Right ventricle myocardium inferior (tissue), 1 donor: ENCODE results near the gene UGT1A8. TPM values are rescaled to one million over a fixed set of nuclear protein-coding genes. Genes with fewer than 3 reads are reported as not detected.
"Not testable (repeated sequence)": the region's sequence is repeated elsewhere in the genome, so short reads cannot be mapped to it uniquely, and the experiment has no call there.

Experiments used
- ATAC-seq: fragments of 200-7000 bp; cut with Tn5 transposase; one replicate; pipeline ENCODE4 v1.9.1; 2020; ENCODE audit warnings: mild to moderate bottlenecking, moderate library complexity
- DNase-seq: peaks from one replicate; pipeline ENCODE4 v3.0.0; 2021; ENCODE audit errors: missing footprints
- intact Hi-C: fragments of 100-400 bp; cut with DNase I; formaldehyde crosslinking; loops from one replicate; pipeline ENCODE4 v1.11.0; 2022
- total RNA-seq: library from RNA; stranded (reverse); fragmentation: NEBNext Ultra II Directional; extraction: Animal tissue kit (Norgen Biotek cat#: 25700); gene quantifications from one replicate; pipeline ENCODE4 v1.2.1, GENCODE V29; 2021
- donor health status: DM: no; HTN: yes; CAD: no; lungs with severe emphysema.

UGT1A8 gene
- total RNA-seq, 1 donor from 2014 or later = not detected

DNA sequence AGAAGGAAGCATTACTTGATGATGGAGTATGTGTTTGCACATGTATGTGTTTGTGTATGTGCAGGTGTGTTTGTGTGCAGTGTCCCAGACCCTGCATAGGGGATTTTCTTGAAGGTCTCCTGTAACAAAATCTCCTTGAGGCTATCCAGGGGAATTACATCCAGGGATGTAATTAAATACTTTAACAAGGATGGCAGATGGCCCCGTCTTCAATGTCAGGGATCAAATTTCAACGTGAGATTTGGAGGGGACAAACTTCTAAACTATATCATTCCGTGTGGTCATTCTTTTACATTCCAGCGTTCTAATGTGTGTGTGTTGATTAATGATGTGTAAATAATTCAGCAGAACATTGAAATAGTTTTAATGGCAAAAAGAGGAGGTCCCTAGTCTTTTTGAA lies 57.6 kb downstream of the UGT1A8 start:
- intact Hi-C loops = no loop called here
- no peak for DNase-seq

DNA sequence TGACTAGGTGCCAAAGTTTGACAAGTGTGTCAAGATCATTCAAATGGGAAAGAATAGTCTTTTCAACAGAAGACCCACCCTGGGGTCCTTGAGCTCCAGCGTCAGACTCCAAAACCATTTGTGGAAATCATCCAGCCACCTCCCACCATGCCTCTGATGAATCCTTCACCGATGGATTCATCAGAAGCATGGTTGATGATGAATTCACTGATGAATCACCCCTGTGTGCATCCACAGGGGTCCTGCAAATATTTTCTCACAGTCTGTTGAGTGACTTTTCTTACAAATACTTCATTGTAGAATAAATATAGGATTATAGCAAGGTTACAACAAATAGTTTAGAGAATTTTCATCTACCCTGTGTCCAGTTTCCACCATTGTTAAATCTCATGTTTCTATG lies 58.6 kb downstream of the UGT1A8 start:
- intact Hi-C loops = no loop called here
- ATAC-seq = no peak
- DNase-seq = no peak

More for the DNA sequence above, 57.6 kb downstream of the UGT1A8 start:
- ATAC-seq = no peak

DNA sequence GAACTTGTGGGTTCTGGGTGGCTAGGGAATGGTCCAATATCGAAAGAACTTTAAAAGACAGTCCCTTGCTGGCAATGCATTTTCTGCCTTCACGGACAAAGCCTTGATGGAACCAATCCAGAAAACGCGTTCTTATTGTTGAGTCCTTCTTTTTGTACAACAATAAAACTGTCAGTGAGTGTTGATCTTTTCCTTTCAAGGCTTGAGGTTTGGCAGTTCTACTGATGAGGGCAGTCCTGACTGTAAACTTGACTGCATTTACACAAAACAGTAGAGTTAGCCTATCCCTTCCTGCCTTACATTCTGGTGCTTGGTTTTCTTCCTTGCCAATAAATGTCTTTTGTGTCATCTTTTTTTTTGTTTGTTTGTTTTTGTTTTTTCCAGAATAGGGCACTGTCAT lies 61.8 kb downstream of the UGT1A8 start:
- intact Hi-C loops = no loop called here
- no peak for DNase-seq
- no peak for ATAC-seq

DNA sequence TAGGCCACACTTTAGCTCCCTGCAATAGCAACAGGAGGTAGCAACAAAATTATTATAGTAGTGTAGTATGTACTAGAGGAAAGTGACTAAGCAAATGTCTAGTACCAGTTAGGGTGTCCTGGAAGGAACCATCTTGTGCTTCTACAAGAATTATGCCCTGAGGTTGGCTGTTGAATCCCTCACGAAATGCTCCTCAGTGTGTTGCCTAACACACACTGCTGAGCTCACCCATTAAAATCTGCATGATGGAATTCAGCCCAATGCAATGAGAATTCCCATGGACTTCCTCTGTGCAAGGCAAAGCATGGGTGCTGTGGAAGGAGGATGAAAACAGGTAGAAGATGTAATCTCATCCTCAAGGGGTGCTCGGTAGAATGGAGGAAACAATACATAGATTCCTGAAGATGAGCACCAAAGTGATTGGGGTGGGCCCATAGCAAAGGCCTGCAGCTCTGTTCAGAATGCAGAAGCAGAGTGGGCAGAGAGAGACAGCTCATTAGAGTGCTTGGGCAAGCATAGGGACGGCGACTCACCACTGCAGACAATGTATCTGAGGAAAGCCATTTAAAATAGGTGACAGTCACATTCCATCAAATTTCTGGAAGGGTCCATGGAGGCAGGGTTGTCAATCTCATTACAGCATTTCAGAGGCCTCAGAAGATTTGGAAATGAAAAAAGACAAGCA lies 63.1 kb downstream of the UGT1A8 start:
- DNase-seq (peak; percentile 31), ATAC-seq (no peak)
- intact Hi-C loops = no loop called here

DNA sequence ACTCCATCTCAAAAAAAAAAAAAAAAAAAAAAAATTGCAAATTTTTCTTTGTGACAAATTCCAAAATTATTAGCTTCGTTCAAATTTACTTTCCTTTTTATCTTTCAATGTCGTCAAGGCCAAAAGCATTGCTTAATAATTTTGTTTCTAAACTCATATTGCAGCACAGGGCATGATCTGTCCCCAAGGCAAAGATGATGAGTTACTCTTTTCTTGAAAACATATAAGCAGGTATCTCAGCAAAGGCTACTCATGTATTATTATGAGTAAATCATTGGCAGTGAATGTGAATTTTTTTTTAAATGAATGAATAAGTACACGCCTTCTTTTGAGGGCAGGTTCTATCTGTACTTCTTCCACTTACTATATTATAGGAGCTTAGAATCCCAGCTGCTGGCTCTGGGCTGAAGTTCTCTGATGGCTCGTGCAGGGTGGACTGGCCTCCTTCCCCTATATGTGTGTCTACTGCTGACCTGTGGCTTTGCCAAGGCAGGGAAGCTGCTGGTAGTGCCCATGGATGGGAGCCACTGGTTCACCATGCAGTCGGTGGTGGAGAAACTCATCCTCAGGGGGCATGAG lies 64.2 kb downstream of the UGT1A8 start, which contains the start of gene UGT1A7:
UGT1A7 (plus strand) TSS at position 381 of the 579 bp plus-strand sequence; CDS start at position 418, 37 bp downstream.
- intact Hi-C loops = no loop called here
- ATAC-seq = no peak
- no peak for DNase-seq

DNA sequence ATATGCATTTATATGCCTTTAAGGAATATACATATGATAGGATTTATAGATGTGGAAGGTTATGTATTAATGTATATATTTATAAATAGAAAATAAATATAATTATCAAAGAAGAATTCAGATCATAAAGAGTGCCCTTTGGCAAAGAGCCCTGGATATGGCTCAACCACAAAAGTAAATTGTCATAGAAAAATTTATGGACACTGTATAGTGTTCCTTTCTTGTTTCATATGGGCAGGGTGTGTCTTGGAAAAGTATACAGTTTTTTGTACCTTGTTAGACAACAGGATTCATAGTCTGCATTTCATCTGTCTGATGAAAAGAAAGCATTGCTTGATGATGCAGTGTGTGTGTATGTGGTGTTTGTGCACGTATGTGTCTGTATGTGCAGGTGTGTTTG lies 67.2 kb downstream of the UGT1A8 start:
- ATAC-seq = no peak
- intact Hi-C loops = no loop called here
- DNase-seq = no peak

DNA sequence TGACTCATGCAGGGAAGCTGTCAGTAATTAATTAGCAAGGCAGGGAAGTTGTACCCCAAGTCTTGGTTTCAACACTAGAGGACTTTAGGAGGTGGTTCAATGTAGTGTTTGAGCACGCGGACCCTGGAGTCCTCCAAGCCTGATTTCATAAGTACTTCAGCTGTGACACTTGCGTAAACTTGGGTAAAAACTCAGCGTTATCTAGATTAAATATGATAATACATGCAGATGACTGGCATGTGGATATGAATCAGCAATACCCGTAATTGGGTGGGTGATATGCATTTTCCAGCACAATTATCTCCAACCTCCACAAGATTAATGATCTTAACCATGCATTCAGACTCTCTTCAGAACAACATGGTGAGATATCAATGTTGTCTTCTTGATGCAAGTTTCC lies 69.5 kb downstream of the UGT1A8 start:
- intact Hi-C loops = no loop called here
- DNase-seq = no peak
- no peak for ATAC-seq

DNA sequence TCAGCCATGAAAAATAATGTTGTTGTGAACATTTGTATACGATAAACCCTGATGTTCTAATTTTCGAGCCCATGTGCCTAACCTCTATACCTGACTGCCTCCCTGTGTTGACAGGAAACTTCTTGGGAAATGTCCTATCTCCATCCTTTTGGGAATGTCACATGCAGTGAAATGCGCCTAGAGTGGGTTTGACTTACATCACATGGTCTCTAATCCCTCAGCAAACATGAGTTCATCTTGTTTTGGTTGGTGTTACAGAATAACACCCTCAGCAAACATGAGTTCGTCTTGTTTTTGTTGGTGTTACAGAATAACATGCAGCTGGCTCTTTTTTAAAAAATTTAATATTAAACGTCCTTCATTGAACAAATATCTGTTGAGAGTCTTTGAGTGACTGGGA lies 70.9 kb downstream of the UGT1A8 start:
- DNase-seq = no peak
- ATAC-seq = no peak
- intact Hi-C loops = no loop called here

DNA sequence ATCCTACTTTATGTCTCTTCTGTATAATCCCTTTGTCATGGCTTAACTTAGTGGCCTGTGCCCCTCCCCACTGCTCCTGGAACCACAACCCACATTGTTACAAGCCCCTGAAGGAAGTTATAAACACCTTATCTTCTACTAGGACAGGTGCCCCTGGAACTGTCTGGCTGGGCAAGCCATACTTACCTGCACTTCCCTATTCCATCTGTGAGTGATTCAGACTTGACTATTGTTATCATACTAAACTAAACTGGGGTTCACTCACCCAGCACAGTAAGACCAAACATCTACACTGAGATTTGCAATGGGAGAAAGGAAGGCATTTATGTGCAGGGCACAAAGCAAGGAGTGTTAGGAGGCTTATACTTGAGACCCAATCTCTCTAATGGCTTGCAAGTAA lies 71.6 kb downstream of the UGT1A8 start:
- intact Hi-C loops = no loop called here
- DNase-seq = no peak
- no peak for ATAC-seq

DNA sequence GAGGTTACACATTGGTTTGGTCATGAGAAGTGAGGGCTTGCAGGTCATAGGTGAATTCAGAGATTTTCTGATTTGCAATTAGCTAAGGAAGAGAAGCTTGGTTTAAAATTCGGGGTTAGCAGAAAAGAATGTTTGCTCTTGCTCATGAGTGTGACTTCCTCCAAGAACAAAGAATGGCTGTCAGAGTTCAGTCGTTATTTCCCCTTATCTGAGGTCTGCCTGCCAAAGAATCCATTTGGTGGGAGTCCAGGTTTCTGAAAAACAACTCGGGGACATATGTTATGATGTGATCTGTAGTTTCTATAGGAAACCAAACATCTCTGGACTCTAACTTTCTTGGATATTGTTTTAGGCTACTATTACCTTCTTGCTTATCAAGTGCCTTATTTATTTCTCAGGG lies 72.1 kb downstream of the UGT1A8 start:
- intact Hi-C loops = no loop called here
- ATAC-seq (no peak), DNase-seq (no peak)

DNA sequence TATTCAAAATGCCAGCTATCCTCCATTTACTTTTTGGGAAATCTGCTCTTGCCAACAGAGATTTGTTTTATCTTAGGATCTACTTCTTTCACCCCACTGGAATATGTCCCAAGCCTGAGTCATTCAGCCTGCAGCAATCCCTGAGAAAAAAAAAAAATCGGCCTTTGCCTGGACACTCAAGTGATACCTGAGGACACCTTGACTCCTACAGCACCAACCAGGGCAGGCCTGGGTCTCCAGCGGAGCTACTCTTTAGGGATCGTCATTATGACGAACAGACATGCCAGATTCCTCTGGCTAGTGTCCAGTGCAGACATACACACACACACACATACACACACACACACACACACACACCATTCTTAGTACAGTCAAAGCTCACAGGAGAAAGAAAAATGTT lies 73.0 kb downstream of the UGT1A8 start:
- DNase-seq = no peak
- intact Hi-C loops = no loop called here
- ATAC-seq = no peak

DNA sequence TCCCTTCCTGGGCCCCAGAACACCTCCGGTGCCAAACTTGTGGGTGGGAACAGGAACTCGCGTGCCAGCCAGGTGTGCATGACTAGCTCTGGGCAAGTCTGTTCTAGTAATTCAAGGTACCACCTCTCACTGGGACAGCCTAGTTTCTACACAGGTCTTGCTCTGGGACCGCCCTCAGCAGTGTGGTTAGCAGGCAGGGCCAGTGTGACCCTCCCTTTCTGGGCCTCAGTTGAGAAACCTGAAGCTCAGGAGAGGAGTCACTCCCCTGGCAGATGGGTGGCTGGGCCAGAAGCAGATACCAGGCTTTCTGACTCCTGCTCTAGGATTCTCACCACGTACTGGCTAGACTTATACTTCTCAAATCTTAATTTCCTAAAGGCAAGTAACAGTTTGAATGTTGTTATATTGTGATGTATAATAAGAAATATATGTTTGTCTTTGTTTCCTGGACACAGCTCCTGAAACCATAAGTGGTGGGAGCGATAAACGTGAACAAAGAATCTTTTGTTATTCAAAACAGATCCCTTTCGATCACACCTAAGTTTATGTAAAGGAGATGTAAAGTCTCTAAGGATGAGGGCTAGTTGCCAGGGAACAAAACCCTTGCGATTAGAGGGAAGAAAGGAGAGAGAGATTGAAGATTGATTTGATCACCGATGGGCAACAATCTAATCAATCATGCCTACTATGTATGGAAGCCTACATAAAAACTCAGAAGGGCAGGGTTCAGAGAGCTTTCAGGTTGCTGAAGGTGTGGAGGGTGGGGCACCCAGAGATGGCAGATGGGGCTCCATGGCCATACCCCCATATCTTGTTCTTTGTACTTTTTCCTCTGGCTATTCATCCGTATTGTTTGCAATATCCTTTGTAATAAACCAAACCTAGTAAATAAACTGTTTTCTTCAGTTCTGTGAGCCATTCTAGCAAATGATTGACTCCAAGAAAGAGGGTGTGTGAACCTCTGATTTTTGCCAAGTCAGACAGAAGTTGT lies 74.3 kb downstream of the UGT1A8 start:
- ATAC-seq (no peak), DNase-seq (no peak)
- intact Hi-C loops = no loop called here

DNA sequence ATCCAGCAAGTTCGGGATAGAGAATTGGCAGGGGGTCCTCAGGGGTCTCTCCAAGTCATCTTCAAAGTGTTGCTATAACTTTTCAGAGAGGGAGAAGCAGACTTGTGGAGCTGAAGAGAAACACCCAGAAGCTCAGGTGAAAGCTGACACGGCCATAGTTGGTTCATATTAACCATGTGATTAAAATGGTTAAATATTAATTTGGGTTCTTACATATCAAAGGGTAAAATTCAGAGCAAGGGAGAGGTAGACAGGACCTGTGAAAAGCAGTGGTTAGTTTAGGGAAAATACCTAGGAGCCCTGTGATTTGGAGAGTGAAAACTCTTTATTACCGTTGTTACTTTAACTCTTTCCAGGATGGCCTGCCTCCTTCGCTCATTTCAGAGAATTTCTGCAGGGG lies 75.2 kb downstream of the UGT1A8 start, which contains the start of gene UGT1A6:
UGT1A6 (plus strand) TSS at position 243 of the 400 bp plus-strand sequence; CDS start at position 358, 115 bp downstream.
- no peak for ATAC-seq
- intact Hi-C loops = no loop called here
- DNase-seq = no peak

DNA sequence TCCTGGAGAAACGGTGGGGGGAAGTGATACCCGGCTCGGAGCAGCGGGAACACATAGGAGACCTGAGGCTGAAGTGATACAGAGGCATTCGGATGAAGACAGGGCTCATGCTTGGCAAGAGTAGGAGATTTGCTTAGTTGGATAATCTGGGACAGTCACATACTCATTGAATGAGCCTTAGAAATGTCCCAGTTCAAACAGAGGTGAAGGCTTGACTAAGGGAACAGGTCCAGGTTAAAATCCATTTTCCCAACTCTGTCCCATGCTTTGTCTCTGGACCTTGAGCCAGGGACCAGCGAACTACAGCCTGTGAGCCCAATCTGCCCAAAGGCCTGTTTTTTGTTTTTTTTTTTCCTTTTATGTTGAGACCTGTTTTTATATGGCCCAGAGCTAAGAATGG lies 76.5 kb downstream of the UGT1A8 start:
- intact Hi-C loops = no loop called here
- no peak for DNase-seq
- ATAC-seq = no peak

DNA sequence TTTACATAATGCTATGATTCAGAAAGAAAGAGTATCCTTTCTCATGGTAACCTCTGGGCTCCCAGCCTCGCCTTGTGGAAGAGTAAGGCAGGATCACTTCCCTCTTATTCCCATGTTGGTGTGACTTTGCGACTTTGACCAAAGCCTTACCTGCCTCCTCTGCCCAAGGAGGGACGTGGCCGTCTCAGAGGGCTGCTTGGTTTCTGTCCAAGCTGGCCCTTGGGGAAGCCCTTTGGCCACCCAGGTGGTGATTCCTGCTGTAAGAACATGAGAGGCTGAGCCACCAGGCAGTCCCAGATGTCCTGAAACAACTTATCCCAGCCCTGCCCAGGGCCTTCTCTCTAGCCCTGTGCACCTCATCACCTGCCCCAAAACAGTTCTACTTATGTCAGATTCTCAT lies 81.3 kb downstream of the UGT1A8 start:
- DNase-seq = no peak
- intact Hi-C loops = no loop called here
- no peak for ATAC-seq

DNA sequence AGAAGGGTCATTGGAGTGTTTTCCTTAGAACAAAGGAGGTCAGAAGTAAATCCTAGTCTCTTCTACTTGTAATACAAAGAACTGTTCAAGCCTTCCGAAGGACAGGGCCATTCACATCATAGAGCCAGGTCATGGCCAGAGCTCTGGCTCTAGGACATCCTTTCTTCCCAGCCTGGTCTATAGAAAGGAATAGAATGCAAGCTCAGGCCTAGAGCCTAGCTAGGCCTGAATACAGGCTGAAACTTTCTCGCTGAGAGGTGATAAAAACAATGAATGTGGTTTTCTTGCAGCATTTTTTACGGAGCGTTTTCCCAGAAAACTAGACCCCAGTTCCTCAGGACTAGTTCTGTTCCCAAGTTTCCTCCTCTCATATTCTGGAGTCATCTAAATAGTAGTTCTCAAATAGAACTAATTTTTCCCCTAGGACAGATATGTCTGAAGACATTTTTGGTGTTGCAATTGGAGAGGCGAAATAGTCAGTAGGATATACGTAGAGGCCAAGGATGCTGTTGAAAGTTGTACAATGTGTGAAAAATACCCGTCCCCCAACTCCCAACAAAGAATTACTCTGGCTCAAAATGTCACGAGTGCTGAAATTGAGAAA lies 82.1 kb downstream of the UGT1A8 start:
- no peak for ATAC-seq
- DNase-seq = no peak
- intact Hi-C loops = no loop called here

DNA sequence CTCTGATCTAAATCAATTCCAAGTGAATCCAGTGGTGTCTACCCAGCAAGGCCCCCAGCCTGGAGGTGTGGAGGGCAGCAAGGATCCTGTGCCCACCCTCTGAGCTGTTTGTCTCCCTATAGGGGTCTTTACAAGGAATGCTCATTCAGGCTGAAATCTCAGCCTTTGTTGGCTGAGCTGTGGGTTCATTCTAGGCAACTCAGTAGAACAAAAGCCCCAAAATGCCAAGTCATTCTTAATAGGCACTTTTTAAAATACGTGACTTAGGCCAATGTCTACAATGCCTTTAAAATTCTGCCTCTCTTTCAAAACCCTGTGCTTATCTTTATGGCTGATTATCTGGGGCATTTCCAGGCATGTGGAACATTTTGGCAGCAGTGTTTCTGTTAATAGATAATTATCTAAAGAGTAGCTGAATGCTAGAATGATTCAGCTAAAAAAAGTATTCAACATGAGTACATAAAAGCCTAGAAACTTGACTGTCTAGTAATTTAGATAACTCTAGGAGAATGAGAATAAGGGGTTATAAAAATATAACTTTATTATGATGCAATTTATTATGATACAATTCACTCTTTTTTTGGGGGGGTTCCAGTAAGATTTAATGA lies 82.7 kb downstream of the UGT1A8 start:
- DNase-seq (no peak), ATAC-seq (no peak)
- intact Hi-C loops = no loop called here

DNA sequence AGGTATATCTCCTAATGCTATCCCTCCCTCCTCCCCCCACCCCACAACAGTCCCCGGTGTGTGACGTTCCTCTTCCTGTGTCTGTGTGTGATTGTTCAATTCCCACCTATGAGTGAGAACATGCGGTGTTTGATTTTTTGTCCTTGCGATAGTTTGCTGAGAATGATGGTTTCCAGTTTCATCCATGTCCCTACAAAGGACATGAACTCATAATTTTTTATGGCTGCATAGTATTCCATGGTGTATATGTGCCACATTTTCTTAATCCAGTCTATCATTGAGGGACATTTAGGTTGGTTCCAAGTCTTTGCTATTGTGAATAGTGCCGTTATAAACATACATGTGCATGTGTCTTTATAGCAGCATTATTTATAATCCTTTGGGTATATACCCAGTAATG lies 83.4 kb downstream of the UGT1A8 start:
- intact Hi-C loops, DNase-seq, ATAC-seq: not testable (repeated sequence)

DNA sequence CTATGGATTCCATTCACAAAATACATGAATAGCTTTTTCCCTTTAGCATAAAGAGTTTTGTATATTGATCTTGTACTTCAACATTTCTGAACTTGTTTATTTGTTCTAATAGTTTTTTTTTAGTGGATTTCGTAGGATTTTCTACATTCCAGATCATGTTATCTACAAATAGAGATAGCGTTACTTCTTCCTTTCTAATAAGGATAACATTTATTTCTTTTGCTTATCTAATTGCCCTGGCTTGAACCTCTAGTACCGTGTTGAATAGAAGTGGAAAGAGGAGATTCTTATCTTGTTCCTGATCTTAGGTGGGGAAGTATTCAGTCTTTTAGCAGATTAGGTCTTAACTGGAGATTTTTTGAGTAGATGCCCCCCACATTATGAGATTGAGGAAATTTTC lies 84.8 kb downstream of the UGT1A8 start:
- DNase-seq = no peak
- no peak for ATAC-seq
- intact Hi-C loops = no loop called here
